Activated effector memory CD4-positive, alpha-beta T cell treated with Interleukin-2 at 50 U/mL for 16 hours (primary cell): ENCODE measurements around the gene TCERG1L.

Experiments
- DNase-seq: peaks from one replicate; pipeline ENCODE4 v3.0.0-alpha.2; 2020

Gene TCERG1L

DNA sequence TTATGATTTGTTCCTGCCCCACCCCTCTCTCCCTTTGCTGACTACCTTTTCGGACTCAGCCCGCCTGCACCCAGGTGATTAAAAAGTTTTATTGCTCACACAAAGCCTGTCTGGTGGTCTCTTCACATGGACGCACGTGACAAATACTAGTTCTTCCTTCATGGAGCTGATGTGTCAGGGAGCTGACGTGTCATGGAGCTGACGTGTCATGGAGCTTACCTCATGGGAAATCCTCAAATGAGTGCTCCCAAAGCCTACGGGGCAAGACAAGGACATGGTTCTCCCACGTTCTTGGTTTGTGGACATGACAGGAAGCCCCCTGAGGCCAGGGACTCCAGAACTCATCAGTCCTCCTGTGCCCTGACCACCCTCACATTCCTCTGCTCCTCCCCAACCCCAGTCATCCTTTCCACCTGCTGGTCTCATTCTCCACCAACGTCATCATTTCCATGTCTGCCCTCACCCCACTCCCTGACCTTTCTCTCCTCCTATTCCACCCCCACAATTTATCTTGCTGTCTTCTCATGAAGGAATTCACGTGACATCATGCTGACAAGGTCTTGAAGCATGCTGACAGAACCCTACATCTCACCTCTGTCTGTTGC is 261.3 kb downstream of the TCERG1L start:
- no peak for DNase-seq

DNA sequence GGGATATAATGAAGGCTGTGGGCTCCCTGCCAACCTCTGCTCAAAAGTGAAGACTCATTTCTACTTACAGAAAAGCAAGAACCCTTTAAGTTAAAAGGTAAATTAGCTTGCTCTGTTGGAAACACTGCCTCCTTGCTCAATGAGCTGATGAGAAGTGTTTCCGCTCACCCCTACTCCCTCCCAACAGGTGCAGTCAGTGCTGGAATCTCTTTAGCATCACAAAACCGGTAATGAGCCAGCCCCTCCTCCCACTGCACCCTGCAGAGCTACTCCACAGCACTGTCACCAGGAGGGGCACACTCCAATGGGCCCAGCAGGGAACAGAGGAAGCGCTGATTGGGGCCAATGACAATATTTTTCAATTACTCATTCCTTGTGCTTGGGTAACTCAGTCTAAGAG is 262.5 kb downstream of the TCERG1L start:
- no peak for DNase-seq

DNA sequence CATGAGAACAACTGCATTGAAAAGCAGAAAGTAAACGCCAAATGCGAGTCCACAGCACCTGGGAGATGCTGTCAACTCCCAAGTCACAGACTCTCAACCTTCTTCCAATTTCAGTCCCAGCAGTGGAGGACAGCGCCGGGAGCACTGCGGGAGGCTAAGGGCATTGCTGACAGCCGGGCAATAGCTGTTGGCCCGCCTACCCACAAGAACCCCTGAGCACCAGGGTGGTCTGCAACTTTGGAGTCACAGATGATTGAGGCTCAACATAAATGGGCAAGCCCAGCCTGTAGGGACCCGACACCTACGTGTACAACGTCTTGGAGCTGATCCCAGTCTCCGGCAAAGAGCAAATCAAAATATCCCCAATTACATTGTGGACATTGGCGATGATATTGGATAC is 262.9 kb downstream of the TCERG1L start:
- no peak for DNase-seq

DNA sequence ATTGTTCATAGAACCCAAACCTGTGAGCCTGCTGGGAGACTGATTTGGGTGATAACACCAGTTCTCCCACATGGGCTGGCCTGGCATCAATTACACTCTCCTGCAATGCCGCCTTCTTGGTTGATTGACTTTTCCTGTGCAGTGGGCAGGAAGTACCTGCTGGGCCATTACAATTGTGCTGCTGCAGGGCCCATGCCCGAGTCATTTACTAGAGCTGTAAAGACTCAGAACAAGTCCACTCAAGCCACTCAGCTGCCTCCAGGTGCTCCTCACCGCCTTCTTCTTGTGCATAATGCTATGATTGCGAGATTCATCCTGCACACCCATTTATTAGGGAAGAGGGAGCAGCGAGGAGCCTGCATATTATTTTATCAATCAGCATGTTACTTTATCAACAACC is 264.0 kb downstream of the TCERG1L start:
- no peak for DNase-seq

DNA sequence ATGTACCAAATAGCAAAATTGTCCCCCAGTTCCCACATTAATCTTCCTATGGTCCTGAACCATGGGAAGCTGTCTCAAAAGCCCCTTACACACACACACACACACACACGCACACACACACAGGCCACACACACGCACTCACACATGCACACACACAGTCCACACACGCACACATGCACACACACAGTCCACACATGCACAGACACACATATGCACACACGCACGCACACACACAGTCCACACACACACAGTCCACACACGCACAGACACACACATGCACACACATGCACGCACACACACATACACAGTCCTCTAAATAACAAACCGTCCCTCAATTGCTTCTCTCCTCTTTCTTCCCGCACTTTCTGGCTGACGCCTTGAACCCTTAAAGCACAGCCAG is 265.3 kb downstream of the TCERG1L start:
- DNase-seq = no peak

DNA sequence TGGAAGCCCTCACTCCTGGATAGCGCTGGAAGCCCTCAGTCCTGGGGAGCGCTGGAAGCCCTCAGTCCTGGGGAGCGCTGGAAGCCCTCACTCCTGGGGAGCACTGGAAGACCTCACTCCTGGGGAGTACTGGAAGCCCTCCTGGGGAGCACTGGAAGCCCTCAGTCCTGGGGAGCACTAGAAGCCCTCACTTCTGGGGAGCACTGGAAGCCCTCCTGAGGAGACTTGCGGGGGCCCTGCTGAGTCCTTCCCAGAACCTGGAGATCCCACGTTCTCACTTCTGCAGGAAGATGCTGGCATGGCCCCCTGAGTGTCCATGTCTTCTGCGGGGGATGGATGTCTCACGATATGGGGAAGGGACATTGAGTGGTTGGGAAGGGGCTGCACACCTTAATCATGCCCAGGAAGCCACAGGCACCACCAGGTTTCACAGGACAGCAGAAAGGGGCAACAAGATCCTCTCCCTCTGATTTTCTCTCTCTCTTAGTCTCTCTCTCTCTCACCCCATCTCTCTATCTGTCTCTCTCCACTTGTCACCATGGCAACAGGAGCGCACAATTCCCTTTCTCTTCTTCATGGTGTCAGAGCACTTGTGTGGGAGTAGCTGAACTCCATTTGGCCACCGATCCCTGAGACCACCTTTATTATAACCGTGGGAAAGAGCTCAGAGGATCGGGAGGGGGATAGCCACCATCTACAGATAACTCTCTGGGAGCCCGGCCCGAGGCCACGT is 267.0 kb downstream of the TCERG1L start:
- no peak for DNase-seq

DNA sequence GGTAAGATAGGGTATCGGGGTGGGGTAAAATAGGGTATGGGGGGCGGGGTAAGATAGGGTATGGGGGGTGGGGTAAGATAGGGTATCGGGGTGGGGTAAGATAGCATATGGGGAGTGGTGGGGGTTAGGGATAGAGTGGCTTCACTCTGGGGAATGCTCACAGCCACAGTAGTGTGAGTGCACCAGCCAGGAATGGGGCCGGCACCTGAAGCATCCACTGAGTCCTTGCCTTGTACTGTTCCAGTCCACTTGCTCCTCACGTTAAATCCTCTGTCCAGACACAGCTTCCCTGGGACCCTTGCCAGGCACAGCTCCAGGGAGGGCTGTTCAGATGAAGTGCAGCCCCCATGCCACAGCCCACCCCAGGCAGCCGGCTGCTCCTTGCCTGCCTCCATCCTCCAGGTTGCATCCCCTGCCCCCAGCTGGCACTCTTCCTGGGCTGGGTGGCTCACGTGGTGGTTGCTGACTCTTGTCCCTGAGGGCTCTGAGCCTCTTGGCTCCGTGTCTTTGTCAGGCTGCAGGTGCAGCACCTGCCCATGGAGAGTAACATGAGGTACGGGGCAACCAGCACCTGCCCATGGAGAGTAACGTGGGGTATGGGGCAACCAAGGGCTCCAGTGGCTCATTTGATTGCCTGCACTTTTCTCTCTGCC is 268.4 kb downstream of the TCERG1L start:
- no peak for DNase-seq
